AG09319 (cell line): Measurements from ENCODE around the gene MAPKAP1.
A peak's percentile ranks its signal among the peaks of the same experiment; 100 is the strongest.

ENCODE experiments used
- DNase-seq: peaks from one replicate; pipeline ENCODE4 v3.0.0-alpha.2; 2010; ENCODE audit warnings: low read depth; ENCODE audit errors: extremely low read depth
- CTCF ChIP-seq: IDR thresholded peaks from 2 replicates; pipeline ENCODE4 v1.5.1; 2011; ENCODE audit warnings: low read depth, mild to moderate bottlenecking, inconsistent platforms, low read length, moderate library complexity

MAPKAP1 gene

GRCh38 chr9:125706651-125707471 is at the start of gene MAPKAP1:
MAPKAP1 (minus strand) TSS chr9:125707208; CDS start chr9:125672574, 34,634 bp downstream.
- TF ChIP-seq CTCF: no peak
- peak; percentile 91 for DNase-seq

GRCh38 chr9:125756518-125756917 is 49.5 kb upstream of the MAPKAP1 start:
- no peak for DNase-seq
- TF ChIP-seq CTCF: no peak

- DNase-seq: no peak
- no peak for TF ChIP-seq CTCF
Measured at GRCh38 chr9:125755340-125755739, 48.3 kb upstream of the MAPKAP1 start.

GRCh38 chr9:125754096-125754495 is 47.1 kb upstream of the MAPKAP1 start:
- DNase-seq: no peak
- no peak for TF ChIP-seq CTCF

- no peak for TF ChIP-seq CTCF
Measured at GRCh38 chr9:125752070-125752628, 45.1 kb upstream of the MAPKAP1 start.

GRCh38 chr9:125750627-125751011 is 43.6 kb upstream of the MAPKAP1 start:
- no peak for TF ChIP-seq CTCF
- no peak for DNase-seq

More at GRCh38 chr9:125752070-125752628, 45.1 kb upstream of the MAPKAP1 start:
- DNase-seq: no peak

GRCh38 chr9:125749951-125750626 is 43.1 kb upstream of the MAPKAP1 start:
- no peak for TF ChIP-seq CTCF
- no peak for DNase-seq
